ENCODE measurements around the gene SCN2A.
A peak's percentile ranks its signal among the peaks of the same experiment; 100 is the strongest.

Gene SCN2A

DNA sequence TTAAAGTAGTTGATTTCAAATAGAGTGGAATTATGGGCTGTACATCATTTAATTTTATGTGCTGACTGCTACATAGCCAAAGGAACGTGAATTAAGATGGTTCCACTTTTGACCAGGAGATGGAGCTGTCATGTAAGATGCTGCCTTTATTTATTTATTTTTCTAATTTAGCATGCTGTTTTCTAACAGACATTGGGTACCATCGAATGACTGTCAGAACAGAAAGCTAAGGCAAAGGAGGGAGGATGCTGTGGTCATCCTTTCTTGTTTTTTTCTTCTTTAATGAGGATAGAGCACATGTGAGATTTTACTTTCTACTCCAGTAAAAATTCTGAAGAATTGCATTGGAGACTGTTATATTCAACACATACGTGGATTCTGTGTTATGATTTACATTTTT is at the start of gene SCN2A:
Gene SCN2A, plus strand, starts transcription at position 185 of the 400 bp plus-strand sequence. CDS start 56,410 bp downstream, outside the sequence.
- no peak for TF ChIP-seq GATA3 (IDR thresholded peaks at IDR 0.05; ENCODE audit: low read depth, low read length)

DNA sequence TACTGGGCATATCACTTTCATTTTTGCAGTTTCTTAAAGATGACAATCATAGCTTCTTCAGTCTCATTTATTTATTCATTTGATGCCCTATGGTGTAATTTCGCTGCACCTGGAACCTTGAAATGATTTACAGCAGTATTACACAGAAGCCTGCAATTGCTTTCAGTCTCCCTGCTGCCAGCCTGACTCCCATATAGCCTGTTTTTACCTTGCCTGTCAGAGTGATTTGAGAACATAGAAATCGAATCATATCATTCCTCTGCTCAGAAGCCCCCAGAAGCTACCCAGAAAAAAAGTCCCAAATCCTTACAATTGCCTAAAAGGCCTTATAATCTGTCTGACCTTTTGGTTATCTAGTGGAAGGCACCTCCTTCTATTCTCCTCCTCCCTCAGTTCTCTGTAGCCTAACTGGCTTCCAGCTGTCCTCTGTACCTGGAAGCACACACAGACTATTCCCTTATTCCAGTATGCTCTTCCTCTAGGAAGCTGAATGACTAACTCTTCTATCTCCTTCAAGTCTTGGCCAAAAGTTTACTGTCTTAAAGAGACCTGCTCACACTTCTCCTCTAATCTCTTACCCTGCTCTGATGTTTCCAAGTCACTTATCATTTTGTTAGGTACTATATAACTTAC is 48.0 kb upstream of the SCN2A start:
- TF ChIP-seq GATA3 (IDR thresholded peaks at IDR 0.05; ENCODE audit: low read depth, low read length) = no peak
- no peak for TF ChIP-seq GATA2 (IDR thresholded peaks at IDR 0.05; ENCODE audit: low read depth, low read length)

DNA sequence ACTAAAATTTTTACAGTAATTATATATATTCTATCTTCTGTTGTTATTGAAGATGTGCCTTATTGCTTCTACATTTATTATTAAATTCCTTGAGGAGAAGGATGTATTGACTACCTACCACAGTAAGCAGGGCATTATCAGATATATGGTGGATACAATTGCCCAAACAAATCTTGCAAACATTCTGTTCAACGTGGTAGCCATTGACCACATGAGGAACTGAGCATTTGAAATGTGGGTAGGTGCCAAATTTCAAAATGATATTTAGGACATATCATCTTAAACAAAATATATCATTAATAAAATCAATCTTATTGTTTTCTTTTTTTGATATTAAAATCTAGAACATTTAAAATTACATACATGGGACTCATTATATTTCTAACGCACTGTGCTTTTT is 46.5 kb upstream of the SCN2A start:
- no peak for TF ChIP-seq GATA2 (IDR thresholded peaks at IDR 0.05; ENCODE audit: low read depth, low read length)

DNA sequence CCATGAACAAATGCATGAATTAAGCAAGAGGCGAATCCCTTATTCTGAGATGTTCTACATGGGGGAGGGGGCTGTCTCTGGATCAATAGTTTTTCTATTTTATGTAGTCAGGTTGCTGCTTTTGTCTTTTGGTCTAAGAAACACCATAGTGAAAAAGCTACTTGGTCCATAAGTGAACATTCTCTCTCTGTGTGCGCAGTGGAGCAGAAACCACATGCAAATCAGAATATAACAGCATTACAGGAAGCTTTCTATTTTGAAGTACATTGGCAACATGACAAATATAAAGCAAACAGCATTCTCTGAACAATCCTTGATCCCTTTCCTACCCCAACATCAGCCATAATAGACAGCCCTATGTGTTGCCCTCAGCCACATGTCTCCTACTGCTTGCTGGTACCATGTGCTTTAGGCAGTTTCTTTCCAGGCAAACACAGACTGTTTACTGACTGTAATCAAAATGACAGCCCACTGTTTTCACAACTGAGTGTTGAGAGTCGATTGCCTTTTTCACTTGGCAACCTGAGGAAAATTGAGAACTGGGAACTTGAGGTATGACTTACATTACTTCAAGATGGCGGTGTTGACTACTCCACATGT is 45.9 kb upstream of the SCN2A start:
- TF ChIP-seq GATA2 (IDR thresholded peaks at IDR 0.05; ENCODE audit: low read depth, low read length) (no peak), GATA3 (IDR thresholded peaks at IDR 0.05; ENCODE audit: low read depth, low read length) (no peak)

DNA sequence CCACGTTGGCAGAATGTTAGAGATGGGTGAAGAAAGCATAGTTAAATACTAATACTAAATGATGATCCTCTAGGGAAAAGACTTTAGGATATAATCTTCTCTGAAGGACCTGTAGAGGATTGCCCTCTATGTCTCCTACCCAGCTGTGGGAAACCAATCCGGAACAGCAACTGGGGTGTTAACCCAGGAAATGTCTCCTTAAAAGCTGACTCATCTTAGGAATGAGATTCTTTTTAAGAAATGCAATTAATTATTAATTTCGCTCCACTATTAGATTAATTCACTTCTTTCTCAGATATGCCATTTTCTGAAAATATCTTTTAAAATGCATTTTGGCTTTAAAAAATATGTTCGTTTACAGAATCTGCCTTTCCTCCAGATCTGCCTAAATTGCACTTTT is 42.8 kb upstream of the SCN2A start:
- TF ChIP-seq GATA2 (IDR thresholded peaks at IDR 0.05; ENCODE audit: low read depth, low read length) = no peak

DNA sequence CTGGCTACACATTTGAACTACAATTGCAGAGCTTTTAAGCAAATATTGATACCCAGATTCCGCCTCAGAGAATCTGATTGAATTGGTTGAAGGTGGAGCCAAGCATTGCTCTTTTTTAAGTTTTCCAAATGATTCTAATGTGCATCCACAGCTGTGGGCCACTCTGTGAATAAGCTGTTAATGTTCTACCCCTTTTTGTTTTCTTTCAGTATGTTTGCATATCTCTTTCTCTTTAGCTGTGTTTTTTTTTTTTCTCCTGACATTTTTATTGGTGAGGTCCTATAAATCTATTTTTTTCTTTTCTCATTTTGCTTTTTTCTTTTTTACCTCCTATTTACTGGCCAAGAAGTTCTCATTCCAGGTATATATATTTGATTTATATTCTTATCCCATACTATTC is 41.9 kb upstream of the SCN2A start:
- TF ChIP-seq GATA3 (IDR thresholded peaks at IDR 0.05; ENCODE audit: low read depth, low read length) (no peak), GATA2 (IDR thresholded peaks at IDR 0.05; ENCODE audit: low read depth, low read length) (no peak)

DNA sequence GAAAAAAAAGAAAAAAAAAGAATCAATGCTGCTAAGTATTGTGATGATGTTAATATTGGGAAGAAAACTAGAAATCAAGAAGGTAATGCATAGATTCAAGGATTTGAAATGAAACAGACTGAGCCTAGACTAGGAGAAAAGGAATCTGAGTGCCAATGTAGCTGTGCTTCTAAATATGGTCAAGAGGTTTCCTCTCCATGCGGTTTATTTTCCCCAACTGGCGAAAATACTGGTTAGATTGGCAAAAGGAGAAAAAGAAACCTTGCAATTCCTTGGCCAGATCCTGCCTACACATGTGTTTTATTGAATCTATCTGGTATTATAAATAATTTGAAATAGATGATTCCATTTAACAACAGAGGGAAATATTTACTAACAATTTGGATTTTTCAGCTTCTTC is 41.0 kb upstream of the SCN2A start:
- TF ChIP-seq GATA2 (IDR thresholded peaks at IDR 0.05; ENCODE audit: low read depth, low read length) (no peak), GATA3 (IDR thresholded peaks at IDR 0.05; ENCODE audit: low read depth, low read length) (no peak)

DNA sequence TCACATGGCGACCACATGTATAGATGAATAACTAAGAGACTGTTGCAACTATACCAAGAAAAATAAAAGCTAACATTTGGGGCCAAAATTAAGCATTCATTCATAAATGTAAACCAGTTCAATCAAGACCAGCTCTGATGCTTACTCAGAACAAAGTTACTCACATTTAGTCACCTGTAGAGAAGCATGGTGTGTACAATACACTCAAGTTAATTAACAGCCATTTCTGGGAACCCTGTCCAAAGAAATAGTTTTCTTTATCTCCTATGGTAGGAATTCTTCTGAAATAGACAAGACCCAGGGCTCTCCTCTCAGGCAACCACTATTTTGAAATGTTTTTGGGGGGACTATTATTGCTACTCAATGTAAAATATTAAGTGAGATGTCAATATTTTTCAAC is 37.0 kb upstream of the SCN2A start:
- no peak for TF ChIP-seq GATA3 (IDR thresholded peaks at IDR 0.05; ENCODE audit: low read depth, low read length)

DNA sequence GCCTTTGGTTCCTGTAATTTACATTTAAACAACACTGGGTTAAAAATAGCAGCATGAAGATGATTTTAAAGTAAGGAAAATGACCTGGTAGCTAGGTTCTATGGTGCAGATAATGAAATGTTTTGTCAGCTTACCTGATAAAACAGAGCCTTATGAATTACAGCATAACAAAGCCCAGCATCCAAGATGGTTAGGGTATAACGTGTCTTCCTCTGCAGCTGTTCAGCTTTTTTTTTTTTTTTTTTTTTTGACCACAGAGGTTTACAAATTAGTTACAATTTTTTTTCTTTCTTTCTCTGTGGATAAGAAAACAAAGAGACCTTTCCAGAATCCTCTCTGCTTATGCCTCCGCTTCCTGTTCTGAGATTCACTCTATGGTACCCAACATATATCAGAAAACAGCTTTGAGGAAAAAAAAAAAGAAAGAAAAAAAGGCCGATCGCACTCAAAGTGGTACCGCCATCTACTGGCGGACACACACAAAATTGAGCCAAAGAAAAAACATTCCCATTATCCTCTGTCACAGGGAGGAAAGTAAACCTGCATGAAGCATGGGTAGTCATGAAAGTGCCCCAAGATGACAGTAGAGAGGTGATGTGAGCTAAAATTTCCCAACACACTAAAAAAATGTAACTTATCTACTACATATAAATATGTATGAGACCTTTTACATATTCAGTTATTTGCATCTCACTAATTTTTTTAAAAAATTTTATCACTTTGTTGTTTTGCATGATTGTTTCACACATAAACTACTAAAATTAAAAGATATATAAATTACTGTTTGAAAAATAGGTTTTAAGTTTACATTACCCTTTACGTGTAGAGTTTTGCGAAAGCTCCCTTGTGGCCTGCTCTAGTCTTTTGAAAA is 35.3 kb upstream of the SCN2A start, which contains the start of gene SCN3A:
Gene SCN3A, minus strand, starts transcription at position 362 of the 871 bp plus-strand sequence. CDS start 27,656 bp downstream, outside the sequence.
- TF ChIP-seq GATA3 (IDR thresholded peaks at IDR 0.05; ENCODE audit: low read depth, low read length) (no peak), GATA2 (IDR thresholded peaks at IDR 0.05; ENCODE audit: low read depth, low read length) (no peak)

DNA sequence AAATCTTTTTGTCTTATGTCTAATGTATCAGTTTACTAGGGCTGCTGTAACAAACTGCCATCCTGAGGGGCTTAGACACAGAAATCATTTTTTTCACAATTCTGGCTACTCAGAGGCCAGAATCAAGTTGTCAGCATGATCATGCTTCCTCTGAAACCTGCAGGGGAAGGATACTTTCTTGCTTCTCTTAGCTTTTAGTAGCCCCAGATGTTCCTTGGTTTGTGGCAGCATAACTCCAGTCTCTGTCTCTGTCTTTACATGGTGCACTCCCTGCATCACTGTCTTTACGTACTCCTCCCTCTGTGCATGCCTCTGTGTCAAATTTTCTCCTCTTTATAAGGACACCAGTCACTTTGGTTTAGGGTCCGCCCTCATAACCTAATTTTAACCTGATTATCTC is 33.3 kb upstream of the SCN2A start:
- no peak for TF ChIP-seq GATA3 (IDR thresholded peaks at IDR 0.05; ENCODE audit: low read depth, low read length)
- TF ChIP-seq GATA2 (IDR thresholded peaks at IDR 0.05; ENCODE audit: low read depth, low read length) = no peak

DNA sequence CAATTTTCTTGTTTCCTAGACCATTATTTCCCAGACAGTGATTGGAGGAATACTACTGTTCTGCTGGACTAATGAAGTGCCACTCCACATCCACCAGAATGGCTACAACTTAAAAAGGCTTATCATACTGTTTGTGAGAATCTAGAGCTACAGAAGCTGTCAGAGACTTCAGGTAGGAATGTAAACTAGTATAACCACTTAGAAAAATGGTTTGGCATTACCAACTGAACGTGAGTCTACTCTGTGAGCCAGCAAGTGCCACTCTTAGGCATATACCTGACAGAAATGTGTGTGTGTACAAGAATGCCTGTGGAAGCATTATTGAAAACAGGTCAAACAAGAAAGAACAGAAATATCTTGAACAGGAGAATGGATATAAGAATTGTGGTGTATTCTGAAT is 31.1 kb upstream of the SCN2A start:
- no peak for TF ChIP-seq GATA2 (IDR thresholded peaks at IDR 0.05; ENCODE audit: low read depth, low read length)
- no peak for TF ChIP-seq GATA3 (IDR thresholded peaks at IDR 0.05; ENCODE audit: low read depth, low read length)

DNA sequence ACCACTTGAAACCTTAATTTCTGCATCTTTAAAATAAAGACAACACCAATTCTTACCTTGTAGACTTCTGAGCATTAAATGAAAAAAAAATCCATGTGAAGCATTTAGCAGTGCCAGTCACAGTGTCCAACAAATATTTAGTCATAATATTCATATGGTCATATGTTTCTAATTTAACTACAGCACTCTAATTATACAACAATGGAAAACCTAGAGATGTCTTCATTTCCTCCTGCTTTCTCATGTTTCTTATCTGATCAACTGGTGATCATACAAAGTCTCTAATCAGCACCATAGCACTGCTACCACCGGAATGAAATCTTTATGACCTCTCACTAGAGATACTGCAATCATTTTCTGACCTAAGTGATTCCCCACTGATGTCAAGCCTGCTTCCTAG is 25.1 kb upstream of the SCN2A start:
- TF ChIP-seq GATA2 (IDR thresholded peaks at IDR 0.05; ENCODE audit: low read depth, low read length) = no peak
- 0 out of 2 replicates have a peak, but pooled peaks have one; percentile 12 for TF ChIP-seq GATA3 (IDR thresholded peaks at IDR 0.05; ENCODE audit: low read depth, low read length)

DNA sequence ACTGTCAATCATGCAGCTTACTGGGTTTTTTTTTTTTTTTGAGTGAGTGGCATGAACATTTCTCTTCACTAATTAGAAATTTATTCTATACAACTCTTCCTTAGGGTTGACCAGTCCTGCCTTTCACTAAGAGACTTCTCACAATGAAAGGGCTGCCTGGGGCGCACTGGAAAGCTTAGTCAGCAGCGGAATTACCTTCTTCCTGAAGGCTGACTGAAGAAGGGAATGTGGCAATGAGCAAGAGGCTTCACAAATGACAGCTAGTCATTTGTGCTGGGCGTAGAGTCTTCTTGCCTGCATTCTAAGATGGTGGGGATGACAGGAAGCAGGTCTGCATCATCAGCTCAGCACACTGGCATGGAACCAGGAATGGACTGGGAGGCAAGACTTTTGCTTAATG is 19.7 kb upstream of the SCN2A start:
- TF ChIP-seq GATA2 (IDR thresholded peaks at IDR 0.05; ENCODE audit: low read depth, low read length) (no peak), GATA3 (IDR thresholded peaks at IDR 0.05; ENCODE audit: low read depth, low read length) (no peak)

DNA sequence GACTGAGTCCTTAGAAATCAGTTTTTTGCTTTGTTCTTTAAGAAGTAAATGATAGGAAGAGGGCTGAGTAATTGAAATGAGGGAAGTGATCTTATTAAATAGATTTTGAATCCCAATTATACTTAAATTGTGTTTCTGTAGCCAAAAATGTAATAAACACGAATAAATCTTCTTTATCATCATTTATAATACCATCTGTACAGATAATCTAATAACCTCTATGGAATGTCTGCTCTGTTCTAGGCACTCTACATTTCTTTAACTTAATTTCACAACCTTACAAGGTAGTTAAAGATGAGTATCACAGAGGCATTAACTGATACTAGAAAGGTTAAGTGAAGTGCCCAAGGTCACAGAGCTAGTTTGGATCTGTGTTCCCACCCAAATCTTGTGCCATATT is 14.3 kb upstream of the SCN2A start:
- TF ChIP-seq GATA3 (IDR thresholded peaks at IDR 0.05; ENCODE audit: low read depth, low read length) (no peak), GATA2 (IDR thresholded peaks at IDR 0.05; ENCODE audit: low read depth, low read length) (no peak)

DNA sequence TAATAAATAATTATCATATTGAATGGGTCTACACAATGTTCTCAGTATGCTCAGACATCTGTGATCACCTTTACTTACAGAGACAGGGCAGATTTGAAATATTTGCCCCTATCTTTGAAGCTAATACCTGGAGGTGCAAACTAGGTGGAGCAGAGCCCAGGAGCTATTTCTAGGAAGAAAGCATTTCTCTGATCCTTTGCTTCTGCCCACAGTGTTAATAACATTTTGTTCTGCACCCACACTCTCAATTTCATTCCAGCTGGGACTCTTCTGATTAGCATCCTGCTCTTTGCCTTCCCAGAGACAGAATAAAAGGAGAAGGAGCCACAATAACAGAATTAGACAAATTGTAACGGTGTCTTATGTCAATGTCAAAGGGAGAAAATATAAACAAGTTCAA is 11.6 kb upstream of the SCN2A start:
- TF ChIP-seq GATA3 (IDR thresholded peaks at IDR 0.05; ENCODE audit: low read depth, low read length) (no peak), GATA2 (IDR thresholded peaks at IDR 0.05; ENCODE audit: low read depth, low read length) (no peak)

Measured in SH-SY5Y (cell line).